ENCODE data around the gene PRR15L.
"Not testable (repeated sequence)": the region's sequence is repeated elsewhere in the genome, so short reads cannot be mapped to it uniquely, and the experiment has no call there.

The PRR15L gene

GRCh38 chr17:47957591-47958490 is at the start of gene PRR15L:
Gene PRR15L, minus strand, starts transcription at chr17:47957883. Its CDS starts 4,649 bp downstream, at chr17:47953234.
- in situ Hi-C loops (cut with HindIII; ENCODE audit: low sequenced_read_pairs): loop anchor here (25.0 kb wide), 1 partner anchor 96 kb away; the partner anchor contains the start of gene SP6

GRCh38 chr17:48006936-48007709 is 49.4 kb upstream of the PRR15L start:
- in situ Hi-C loops (cut with HindIII; ENCODE audit: low sequenced_read_pairs): no loop called here

GRCh38 chr17:48004983-48005382 is 47.3 kb upstream of the PRR15L start:
- in situ Hi-C loops (cut with HindIII; ENCODE audit: low sequenced_read_pairs): no loop called here

- in situ Hi-C loops (cut with HindIII; ENCODE audit: low sequenced_read_pairs): no loop called here
Measured at GRCh38 chr17:48003417-48004151, 45.9 kb upstream of the PRR15L start.

- in situ Hi-C loops (cut with HindIII; ENCODE audit: low sequenced_read_pairs): no loop called here
Measured at GRCh38 chr17:48002916-48003416, 45.3 kb upstream of the PRR15L start.

- in situ Hi-C loops (cut with HindIII; ENCODE audit: low sequenced_read_pairs): no loop called here
Measured at GRCh38 chr17:48002266-48002915, 44.7 kb upstream of the PRR15L start.

GRCh38 chr17:48001657-48002056 is 44.0 kb upstream of the PRR15L start:
- in situ Hi-C loops (cut with HindIII; ENCODE audit: low sequenced_read_pairs): not testable (repeated sequence)

- in situ Hi-C loops (cut with HindIII; ENCODE audit: low sequenced_read_pairs): no loop called here
Measured at GRCh38 chr17:48001197-48001596, 43.5 kb upstream of the PRR15L start.

- in situ Hi-C loops (cut with HindIII; ENCODE audit: low sequenced_read_pairs): no loop called here
Measured at GRCh38 chr17:47999582-47999981, 41.9 kb upstream of the PRR15L start.

GRCh38 chr17:47998044-47998443 is 40.4 kb upstream of the PRR15L start:
- in situ Hi-C loops (cut with HindIII; ENCODE audit: low sequenced_read_pairs): no loop called here

- in situ Hi-C loops (cut with HindIII; ENCODE audit: low sequenced_read_pairs): no loop called here
Measured at GRCh38 chr17:47997586-47997985, 39.9 kb upstream of the PRR15L start.

- in situ Hi-C loops (cut with HindIII; ENCODE audit: low sequenced_read_pairs): no loop called here
Measured at GRCh38 chr17:47996201-47996600, 38.5 kb upstream of the PRR15L start.

- in situ Hi-C loops (cut with HindIII; ENCODE audit: low sequenced_read_pairs): no loop called here
Measured at GRCh38 chr17:47995241-47995935, 37.7 kb upstream of the PRR15L start.

- in situ Hi-C loops (cut with HindIII; ENCODE audit: low sequenced_read_pairs): no loop called here
Measured at GRCh38 chr17:47994724-47995123, 37.0 kb upstream of the PRR15L start.

GRCh38 chr17:47993964-47994363 is 36.3 kb upstream of the PRR15L start:
- in situ Hi-C loops (cut with HindIII; ENCODE audit: low sequenced_read_pairs): no loop called here

GRCh38 chr17:47993031-47993564 is 35.4 kb upstream of the PRR15L start:
- in situ Hi-C loops (cut with HindIII; ENCODE audit: low sequenced_read_pairs): no loop called here

GRCh38 chr17:47992216-47992615 is 34.5 kb upstream of the PRR15L start:
- in situ Hi-C loops (cut with HindIII; ENCODE audit: low sequenced_read_pairs): no loop called here

- in situ Hi-C loops (cut with HindIII; ENCODE audit: low sequenced_read_pairs): no loop called here
Measured at GRCh38 chr17:47990962-47991731, 33.5 kb upstream of the PRR15L start.

GRCh38 chr17:47989700-47990099 is 32.0 kb upstream of the PRR15L start:
- in situ Hi-C loops (cut with HindIII; ENCODE audit: low sequenced_read_pairs): no loop called here

Data from DLD1 (cell line).